Panc1 (cell line): ENCODE results near the gene C19orf53. TPM values are rescaled to one million over a fixed set of nuclear protein-coding genes. Genes with fewer than 3 reads are reported as not detected.
"Not testable (repeated sequence)": the region's sequence is repeated elsewhere in the genome, so short reads cannot be mapped to it uniquely, and the experiment has no call there.

Source experiments
- ATAC-seq: fragments of 200-7000 bp; cut with Tn5 transposase; 2 replicates; pipeline ENCODE4 v1.9.1; 2020; ENCODE audit warnings: mild to moderate bottlenecking, moderate library complexity
- BruUV-seq: library from RNA; stranded (reverse); fragments of 400-500 nt; replicated peaks from 2 replicates; lab custom pipeline; 2021; lab: Mats Ljungman, UMichigan
- CTCF ChIA-PET: fragments of 300-600 bp; sonication (Branson Sonifier 250); formaldehyde crosslinking; loops from one replicate; lab custom pipeline; 2022; ENCODE audit warnings: antibody characterized with exemption; lab: Charles Lee
- POLR2A ChIA-PET: fragments of 300-600 bp; sonication (Branson Sonifier 250); formaldehyde crosslinking; loops from one replicate; lab custom pipeline; 2022; ENCODE audit warnings: antibody characterized with exemption; lab: Charles Lee
- DNase-seq: peaks from one replicate; pipeline ENCODE4 v3.0.0-alpha.2; 2010; ENCODE audit warnings: low read depth, low spot score
- H3K27ac ChIP-seq: 2 replicates; pipeline ENCODE4 v1.5.1; 2011; ENCODE audit warnings: mild to moderate bottlenecking, low read length, inconsistent platforms
- H3K27me3 ChIP-seq: fragments of 200-500 bp; sonication (Bioruptor generic); 2 replicates; pipeline ENCODE4 v1.6.0; 2014; ENCODE audit warnings: low read length, inconsistent platforms; ENCODE audit not compliant: control insufficient read depth, insufficient read depth
- H3K36me3 ChIP-seq: fragments of 200-500 bp; sonication (Bioruptor generic); 2 replicates; pipeline ENCODE4 v1.5.1; 2014; ENCODE audit warnings: inconsistent platforms, mild to moderate bottlenecking, low read length, moderate library complexity; ENCODE audit not compliant: control insufficient read depth, insufficient read depth
- H3K4me1 ChIP-seq: 2 replicates; pipeline ENCODE4 v1.5.1; 2011; ENCODE audit warnings: inconsistent platforms, mild to moderate bottlenecking, low read length, moderate library complexity; ENCODE audit not compliant: control insufficient read depth, insufficient read depth
- H3K4me3 ChIP-seq, 2 experiments: 2 replicates each; pipeline ENCODE4 v1.5.1; 2011 to 2012; ENCODE audit warnings: low read depth in 2 of 2, low read length in 2 of 2, mild to moderate bottlenecking in 2 of 2, inconsistent platforms in 1 of 2, moderate library complexity in 1 of 2
- H3K9me3 ChIP-seq: fragments of 200-500 bp; sonication (Bioruptor generic); 2 replicates; pipeline ENCODE4 v1.5.1; 2014; ENCODE audit warnings: low read depth, mild to moderate bottlenecking, inconsistent platforms, low read length, moderate library complexity; ENCODE audit not compliant: control insufficient read depth, insufficient read depth
- POLR2AphosphoS5 ChIP-seq: IDR thresholded peaks from 2 replicates; pipeline ENCODE4 v1.6.1; 2012; ENCODE audit warnings: mild to moderate bottlenecking, low read depth, low read length, moderate library complexity
- SIN3A ChIP-seq: IDR thresholded peaks from 2 replicates; pipeline ENCODE4 v1.6.1; 2012; ENCODE audit warnings: low read depth, mild to moderate bottlenecking, low read length, moderate library complexity, borderline replicate concordance; ENCODE audit not compliant: insufficient read depth
- TCF7L2 ChIP-seq: IDR thresholded peaks from 2 replicates; pipeline ENCODE4 v1.6.1; 2011; ENCODE audit warnings: mild to moderate bottlenecking, low read depth, low read length, inconsistent platforms
- in situ Hi-C: cut with HindIII; loops from 2 replicates; pipeline ENCODE4 v1.10.0; 2016; ENCODE audit warnings: low sequenced_read_pairs, low pct_unique_long_range_greater_than_20kb
- intact Hi-C: fragments of 100-400 bp; cut with micrococcal nuclease; formaldehyde crosslinking; loops from one replicate; pipeline ENCODE4 v1.10.0; 2022; ENCODE audit not compliant: unreplicated experiment
- total RNA-seq: library from RNA; stranded (reverse); gene quantifications from one replicate; pipeline ENCODE4 v1.2.1, GENCODE V29; 2021; ENCODE audit not compliant: unreplicated experiment
- TF ChIP-seq, protein P1 (sequence below): fragments of 450-650 bp; IDR thresholded peaks from 2 replicates; pipeline ENCODE4 v1.5.1; 2017; ENCODE audit warnings: mild to moderate bottlenecking
- TF ChIP-seq, protein P2 (sequence below), 2 experiments: IDR thresholded peaks; 2 replicates each; pipeline ENCODE4 v1.6.1; 2011 to 2012; ENCODE audit warnings: low read depth in 2 of 2, control low read depth in 1 of 2, low read length in 1 of 2, mild to moderate bottlenecking in 1 of 2, moderate library complexity in 1 of 2; ENCODE audit not compliant: insufficient read depth in 1 of 2

C19orf53 gene
- total RNA-seq, 1 experiment from 2014 or later: 97.2 TPM

DNA sequence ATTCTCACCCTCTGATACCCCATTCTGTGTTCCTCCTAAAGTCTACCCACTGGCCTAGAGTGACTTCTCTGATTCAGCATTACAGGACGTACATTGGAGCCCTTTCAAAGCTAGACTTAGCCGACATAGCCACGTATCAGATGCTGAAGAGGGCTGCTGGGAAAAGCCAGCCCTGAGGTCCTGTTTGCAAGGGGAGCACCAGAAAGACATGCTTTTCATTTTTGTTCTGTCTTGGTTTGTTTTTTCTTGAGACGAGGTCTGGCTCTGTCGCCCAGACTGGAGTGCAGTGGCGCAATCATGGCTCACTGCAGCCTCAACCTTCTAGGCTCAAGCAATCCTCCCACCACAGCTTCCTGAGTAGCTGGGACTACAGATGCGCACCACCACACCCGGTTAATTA lies 14.7 kb downstream of the C19orf53 start:
- TF ChIP-seq POLR2AphosphoS5: no peak
- no peak for TF ChIP-seq SIN3A
- TF ChIP-seq, protein P1, sequence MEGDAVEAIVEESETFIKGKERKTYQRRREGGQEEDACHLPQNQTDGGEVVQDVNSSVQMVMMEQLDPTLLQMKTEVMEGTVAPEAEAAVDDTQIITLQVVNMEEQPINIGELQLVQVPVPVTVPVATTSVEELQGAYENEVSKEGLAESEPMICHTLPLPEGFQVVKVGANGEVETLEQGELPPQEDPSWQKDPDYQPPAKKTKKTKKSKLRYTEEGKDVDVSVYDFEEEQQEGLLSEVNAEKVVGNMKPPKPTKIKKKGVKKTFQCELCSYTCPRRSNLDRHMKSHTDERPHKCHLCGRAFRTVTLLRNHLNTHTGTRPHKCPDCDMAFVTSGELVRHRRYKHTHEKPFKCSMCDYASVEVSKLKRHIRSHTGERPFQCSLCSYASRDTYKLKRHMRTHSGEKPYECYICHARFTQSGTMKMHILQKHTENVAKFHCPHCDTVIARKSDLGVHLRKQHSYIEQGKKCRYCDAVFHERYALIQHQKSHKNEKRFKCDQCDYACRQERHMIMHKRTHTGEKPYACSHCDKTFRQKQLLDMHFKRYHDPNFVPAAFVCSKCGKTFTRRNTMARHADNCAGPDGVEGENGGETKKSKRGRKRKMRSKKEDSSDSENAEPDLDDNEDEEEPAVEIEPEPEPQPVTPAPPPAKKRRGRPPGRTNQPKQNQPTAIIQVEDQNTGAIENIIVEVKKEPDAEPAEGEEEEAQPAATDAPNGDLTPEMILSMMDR: no peak
- TF ChIP-seq, protein P2, sequence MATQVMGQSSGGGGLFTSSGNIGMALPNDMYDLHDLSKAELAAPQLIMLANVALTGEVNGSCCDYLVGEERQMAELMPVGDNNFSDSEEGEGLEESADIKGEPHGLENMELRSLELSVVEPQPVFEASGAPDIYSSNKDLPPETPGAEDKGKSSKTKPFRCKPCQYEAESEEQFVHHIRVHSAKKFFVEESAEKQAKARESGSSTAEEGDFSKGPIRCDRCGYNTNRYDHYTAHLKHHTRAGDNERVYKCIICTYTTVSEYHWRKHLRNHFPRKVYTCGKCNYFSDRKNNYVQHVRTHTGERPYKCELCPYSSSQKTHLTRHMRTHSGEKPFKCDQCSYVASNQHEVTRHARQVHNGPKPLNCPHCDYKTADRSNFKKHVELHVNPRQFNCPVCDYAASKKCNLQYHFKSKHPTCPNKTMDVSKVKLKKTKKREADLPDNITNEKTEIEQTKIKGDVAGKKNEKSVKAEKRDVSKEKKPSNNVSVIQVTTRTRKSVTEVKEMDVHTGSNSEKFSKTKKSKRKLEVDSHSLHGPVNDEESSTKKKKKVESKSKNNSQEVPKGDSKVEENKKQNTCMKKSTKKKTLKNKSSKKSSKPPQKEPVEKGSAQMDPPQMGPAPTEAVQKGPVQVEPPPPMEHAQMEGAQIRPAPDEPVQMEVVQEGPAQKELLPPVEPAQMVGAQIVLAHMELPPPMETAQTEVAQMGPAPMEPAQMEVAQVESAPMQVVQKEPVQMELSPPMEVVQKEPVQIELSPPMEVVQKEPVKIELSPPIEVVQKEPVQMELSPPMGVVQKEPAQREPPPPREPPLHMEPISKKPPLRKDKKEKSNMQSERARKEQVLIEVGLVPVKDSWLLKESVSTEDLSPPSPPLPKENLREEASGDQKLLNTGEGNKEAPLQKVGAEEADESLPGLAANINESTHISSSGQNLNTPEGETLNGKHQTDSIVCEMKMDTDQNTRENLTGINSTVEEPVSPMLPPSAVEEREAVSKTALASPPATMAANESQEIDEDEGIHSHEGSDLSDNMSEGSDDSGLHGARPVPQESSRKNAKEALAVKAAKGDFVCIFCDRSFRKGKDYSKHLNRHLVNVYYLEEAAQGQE (IDR thresholded peaks at IDR 0.05; ENCODE audit: insufficient read depth in 1 of 2, low read depth in 2 of 2, low read length in 1 of 2): no peak
- no peak for TF ChIP-seq TCF7L2
- in situ Hi-C loops: no loop called here
- POLR2A ChIA-PET: no interaction called here
- CTCF ChIA-PET: no interaction called here
- H3K4me3 ChIP-seq: no peak overlapping the region
- ATAC-seq (no peak), DNase-seq (no peak)
- H3K9me3 ChIP-seq: no peaks in the 10 kb centered on the region
- no peaks in the 10 kb centered on the region for H3K27me3 ChIP-seq
- intact Hi-C loops: loop anchor here (5.0 kb wide), 1 partner anchor 73 kb away; no protein-coding TSS in a partner anchor
- H3K27ac ChIP-seq: no peak overlapping the region
- H3K36me3 ChIP-seq: no peaks in the 10 kb centered on the region
- BruUV-seq: no TSS peak
- peaks cover 8% of the 10 kb centered on the region for H3K4me1 ChIP-seq

DNA sequence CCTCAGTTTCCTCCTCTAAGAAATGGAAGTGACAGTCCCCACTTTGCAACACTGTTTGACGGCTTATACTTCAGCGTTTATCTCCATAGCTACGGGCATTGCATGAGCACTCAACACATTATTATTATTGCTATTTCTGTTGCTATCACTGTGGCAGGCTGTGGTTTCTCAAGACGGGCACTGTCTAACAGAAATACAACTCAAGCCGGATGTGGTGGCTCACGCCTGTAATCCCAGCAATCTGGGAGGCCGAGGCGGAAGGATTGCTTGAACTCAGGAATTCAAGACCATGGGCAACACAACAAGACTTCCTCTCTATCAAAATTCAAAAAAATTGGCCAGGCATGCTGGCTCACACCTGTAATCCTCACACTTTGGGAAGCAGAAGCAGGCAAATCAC lies 16.1 kb downstream of the C19orf53 start:
- H3K27ac ChIP-seq: no peak overlapping the region
- H3K27me3 ChIP-seq: no peaks in the 10 kb centered on the region
- intact Hi-C loops: no loop called here
- in situ Hi-C loops: no loop called here
- ATAC-seq (no peak), DNase-seq (no peak)
- no TSS peak for BruUV-seq
- CTCF ChIA-PET: no interaction called here
- H3K36me3 ChIP-seq: no peaks in the 10 kb centered on the region
- H3K9me3 ChIP-seq: no peaks in the 10 kb centered on the region
- no peak for TF ChIP-seq SIN3A
- TF ChIP-seq, protein P2 (IDR thresholded peaks at IDR 0.05; ENCODE audit: insufficient read depth in 1 of 2, low read depth in 2 of 2, low read length in 1 of 2): no peak
- no peak for TF ChIP-seq POLR2AphosphoS5
- TF ChIP-seq, protein P1: no peak
- no peak for TF ChIP-seq TCF7L2
- no peak overlapping the region for H3K4me3 ChIP-seq
- H3K4me1 ChIP-seq: peaks cover 4% of the 10 kb centered on the region; the same call in 1 of the 2 replicates
- POLR2A ChIA-PET: no interaction called here

DNA sequence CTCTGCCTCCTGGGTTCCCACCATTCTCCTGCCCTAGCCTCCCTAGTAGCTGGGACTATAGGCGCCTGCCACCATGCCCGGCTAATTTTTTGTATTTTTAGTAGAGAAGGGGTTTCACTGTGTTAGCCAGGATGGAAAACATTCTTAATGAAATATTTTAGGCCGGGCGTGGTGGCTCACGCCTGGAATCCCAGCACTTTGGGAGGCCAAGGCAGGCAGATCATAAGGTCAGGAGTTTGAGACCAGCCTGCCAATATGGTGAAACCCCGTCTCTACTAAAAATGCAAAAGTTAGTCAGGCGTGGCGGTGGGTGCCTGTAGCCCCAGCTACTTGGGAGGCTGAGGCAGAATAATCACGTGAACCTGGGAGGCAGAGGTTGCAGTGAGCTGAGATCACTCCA lies 19.1 kb downstream of the C19orf53 start:
- H3K4me1 ChIP-seq: peaks cover 17% of the 10 kb centered on the region
- H3K36me3 ChIP-seq, POLR2A ChIA-PET, H3K4me3 ChIP-seq, ATAC-seq, CTCF ChIA-PET, BruUV-seq, H3K27ac ChIP-seq, intact Hi-C loops, DNase-seq, H3K9me3 ChIP-seq, in situ Hi-C loops, H3K27me3 ChIP-seq: not testable (repeated sequence)
